ENCODE results near the gene MS4A7. TPM values are rescaled to one million over a fixed set of nuclear protein-coding genes. Genes with fewer than 3 reads are reported as not detected.

Gene MS4A7
- total RNA-seq, 1 donor from 2014 or later = 11.9 TPM

DNA sequence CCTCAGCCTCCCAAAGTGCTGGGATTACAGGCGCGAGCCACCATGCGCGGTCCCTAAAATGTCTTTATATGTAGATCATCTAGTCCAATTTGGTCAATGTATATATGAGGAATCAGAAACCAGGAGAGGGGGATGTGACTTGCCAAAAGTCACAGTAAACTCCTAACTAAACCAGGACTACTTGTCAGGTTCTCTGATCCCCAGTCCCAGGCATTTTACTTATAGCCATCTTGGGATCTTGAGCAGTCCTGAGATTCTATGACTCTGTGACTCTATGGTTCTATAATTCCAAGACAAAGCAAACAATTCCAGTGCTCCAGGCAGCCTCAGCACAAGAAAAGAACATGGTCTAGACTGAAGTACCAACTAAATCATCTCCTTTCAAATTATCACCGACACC is 50.9 kb downstream of the MS4A7 start, which contains the start of gene MS4A5:
TSS of gene MS4A5 (plus strand) at position 301 of the 400 bp plus-strand sequence. CDS start 103 bp downstream, outside the sequence.
- intact Hi-C loops (cut with DNase I) = no loop called here
- ATAC-seq (ENCODE audit: poor library complexity) (no peak), DNase-seq (no peak)

DNA sequence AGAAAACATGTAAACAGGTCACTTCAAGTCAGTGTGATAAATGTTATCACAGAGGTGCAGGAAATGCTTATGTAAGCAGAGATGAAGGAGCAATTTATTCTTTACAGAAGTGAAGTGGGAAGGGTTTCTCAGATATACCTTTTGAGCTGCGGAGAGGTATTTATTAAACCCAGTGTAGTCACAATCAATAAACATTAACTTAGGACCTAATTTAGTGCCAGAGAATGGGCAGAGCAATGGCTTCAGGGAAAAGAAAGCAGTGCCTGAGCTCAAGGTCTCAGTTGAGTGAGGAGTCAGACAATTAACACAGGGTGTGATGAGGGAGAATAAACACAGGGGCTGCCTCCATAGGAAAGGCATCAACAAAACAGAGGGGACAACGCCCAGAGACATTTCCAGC is 52.9 kb downstream of the MS4A7 start:
- intact Hi-C loops (cut with DNase I) = no loop called here
- DNase-seq (no peak), ATAC-seq (ENCODE audit: poor library complexity) (no peak)

DNA sequence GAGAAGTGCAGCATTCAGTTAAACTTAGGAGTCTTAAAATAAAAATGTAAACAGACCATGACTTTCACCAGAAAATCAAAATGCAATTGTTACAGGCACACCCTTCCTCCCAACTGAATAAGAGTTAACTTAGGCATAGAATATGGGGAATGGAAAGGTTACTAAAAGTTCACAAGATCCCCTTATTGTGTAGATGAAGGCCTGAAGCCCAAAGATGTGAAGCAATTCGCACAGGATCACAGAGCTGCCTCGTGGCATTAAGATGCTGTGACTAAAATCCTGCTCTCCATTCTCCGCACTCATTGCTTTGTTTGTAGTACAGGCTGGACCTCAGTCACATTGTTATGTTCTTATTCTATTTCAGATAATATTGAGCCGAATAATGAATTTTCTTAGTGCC is 55.1 kb downstream of the MS4A7 start:
- intact Hi-C loops (cut with DNase I) = no loop called here
- DNase-seq (no peak), ATAC-seq (ENCODE audit: poor library complexity) (no peak)

Other genes starting within 250 kb of the MS4A7 start
- 49.6 TPM for gene MS4A6A, start 195.4 kb upstream of the MS4A7 start, total RNA-seq
- 1.1 TPM for gene MS4A4E, start 135.4 kb upstream of the MS4A7 start, total RNA-seq
- gene MS4A4A, start 97.9 kb upstream of the MS4A7 start, total RNA-seq = 15.2 TPM
- gene MS4A6E, start 51.3 kb upstream of the MS4A7 start, total RNA-seq = not detected
- gene MS4A14, start 17.9 kb downstream of the MS4A7 start, total RNA-seq = 0.97 TPM
- gene MS4A5, start 51.0 kb downstream of the MS4A7 start, total RNA-seq = not detected
- gene MS4A1, start 77.3 kb downstream of the MS4A7 start, total RNA-seq = not detected
- not detected for gene MS4A12, start 114.2 kb downstream of the MS4A7 start, total RNA-seq
- gene MS4A13, start 136.9 kb downstream of the MS4A7 start, total RNA-seq = not detected